CD4-positive, alpha-beta T cell treated with Interleukin-15 for 1 hour (primary cell): ENCODE results near the gene APOA5.
"Not testable (repeated sequence)": the region's sequence is repeated elsewhere in the genome, so short reads cannot be mapped to it uniquely, and the experiment has no call there.

ENCODE experiments used
- DNase-seq: peaks from one replicate; pipeline ENCODE4 v3.0.0-alpha.2; 2020

Gene APOA5

DNA sequence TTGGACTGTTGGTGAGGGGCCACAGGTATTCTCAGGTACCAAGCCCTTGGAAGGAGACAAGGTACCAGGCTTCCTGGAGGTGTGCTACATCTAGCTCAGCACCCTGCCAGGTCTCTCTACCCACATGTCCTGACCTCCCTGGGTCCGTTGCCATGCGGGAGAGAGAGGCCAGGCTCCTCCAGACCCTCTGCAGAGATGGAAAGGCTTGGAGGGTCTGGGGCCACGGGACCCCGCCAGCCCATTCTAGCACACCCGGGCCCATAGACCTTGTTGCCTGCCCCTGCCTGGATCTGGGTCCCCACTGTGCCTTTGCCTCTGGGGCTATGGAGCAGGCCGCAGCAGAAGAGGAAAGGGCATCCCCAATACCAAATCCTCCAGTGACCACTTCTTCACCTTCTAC is 35.8 kb upstream of the APOA5 start:
- no peak for DNase-seq

DNA sequence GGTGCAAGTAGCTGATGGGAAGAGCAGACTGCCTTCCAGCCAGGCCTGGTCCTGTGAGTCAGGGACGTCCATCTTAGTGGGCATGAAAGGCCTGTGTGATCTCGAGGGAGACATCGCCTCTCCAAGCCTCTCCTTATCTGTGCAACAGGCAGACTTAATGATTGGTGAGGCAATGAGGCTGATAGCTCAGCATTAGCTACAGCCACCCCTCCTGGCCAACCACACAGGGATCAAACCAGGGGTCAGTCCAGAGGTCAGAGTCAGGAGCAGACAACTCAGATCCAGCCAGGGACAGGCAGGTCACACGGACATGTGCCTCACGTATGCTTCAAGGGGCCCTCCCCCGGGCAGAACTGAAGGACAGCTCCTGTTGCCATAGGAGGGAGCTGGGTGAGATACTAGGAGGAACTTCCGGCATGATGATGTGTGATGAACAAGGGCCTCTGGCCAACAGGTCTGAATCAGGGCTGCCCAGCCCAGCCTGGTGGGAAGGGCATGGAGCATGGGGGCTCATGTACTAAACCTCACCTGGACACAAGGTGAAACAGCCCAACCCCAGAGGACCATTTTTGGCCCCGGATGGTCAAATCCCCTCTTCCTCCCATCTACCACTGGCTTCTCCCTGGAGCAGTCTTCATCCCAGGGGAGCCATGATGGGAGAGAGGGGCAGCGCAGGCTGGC is 35.2 kb upstream of the APOA5 start:
- no peak for DNase-seq

DNA sequence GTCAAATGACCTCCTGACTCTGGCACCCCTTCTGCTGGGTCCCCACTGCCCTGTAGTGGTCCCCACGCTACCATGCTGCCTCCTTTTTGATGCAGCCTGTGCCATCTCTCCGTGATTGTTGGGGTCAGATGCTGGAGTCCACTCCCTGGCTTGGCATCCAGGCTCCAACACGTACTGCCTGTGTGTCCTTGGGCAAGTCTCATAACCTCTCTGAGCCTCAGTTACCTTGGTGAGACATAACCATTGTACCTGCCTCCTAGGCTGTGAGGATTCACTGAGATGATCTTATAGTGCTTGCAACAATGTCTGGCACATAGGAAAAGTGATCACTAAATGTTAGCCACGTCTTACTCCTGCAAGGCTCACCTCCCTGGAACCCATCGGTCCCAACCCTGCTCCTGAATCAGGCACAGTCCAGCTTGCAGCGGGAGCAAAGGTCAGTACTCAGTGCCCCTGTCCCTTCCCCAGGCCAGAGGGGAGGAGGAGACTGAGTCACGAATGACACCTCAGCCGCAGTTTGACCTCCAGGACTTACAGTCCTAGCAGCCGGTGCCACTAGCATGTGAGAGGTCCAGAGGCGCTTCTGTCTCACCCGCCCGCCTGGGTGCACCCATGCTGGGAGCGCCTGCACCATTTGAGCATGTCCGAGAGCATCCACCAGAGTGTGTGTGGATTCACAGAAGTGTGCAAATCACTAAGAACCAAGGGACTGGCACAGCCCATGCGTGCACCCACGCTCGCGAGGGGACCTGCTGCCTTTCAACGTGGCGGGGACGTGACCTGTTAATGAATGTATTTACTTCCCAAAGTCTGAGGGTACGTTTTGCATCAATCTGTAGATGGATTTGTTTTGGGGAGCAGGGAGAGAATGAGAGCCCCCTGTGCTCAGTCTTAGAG is 34.4 kb upstream of the APOA5 start:
- DNase-seq, result no peak

DNA sequence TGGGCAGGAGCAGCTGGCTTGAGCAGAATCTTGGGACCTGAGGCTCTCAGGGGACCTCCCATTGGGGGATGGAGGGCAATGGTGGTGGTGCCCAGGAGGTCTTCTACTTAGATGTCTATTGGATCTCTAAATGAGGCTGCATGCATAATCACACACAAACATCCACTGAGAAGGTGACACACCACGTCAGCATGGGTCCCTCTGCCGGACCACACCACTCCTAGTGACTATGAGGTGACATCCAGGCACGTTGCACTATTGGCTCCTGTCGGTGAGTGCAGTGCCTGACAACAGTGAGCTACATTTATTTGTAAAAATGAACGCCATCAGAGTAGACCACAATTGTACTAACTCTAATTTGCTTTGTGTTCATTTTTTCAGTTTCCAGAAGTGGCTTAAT is 33.8 kb upstream of the APOA5 start:
- no peak for DNase-seq

DNA sequence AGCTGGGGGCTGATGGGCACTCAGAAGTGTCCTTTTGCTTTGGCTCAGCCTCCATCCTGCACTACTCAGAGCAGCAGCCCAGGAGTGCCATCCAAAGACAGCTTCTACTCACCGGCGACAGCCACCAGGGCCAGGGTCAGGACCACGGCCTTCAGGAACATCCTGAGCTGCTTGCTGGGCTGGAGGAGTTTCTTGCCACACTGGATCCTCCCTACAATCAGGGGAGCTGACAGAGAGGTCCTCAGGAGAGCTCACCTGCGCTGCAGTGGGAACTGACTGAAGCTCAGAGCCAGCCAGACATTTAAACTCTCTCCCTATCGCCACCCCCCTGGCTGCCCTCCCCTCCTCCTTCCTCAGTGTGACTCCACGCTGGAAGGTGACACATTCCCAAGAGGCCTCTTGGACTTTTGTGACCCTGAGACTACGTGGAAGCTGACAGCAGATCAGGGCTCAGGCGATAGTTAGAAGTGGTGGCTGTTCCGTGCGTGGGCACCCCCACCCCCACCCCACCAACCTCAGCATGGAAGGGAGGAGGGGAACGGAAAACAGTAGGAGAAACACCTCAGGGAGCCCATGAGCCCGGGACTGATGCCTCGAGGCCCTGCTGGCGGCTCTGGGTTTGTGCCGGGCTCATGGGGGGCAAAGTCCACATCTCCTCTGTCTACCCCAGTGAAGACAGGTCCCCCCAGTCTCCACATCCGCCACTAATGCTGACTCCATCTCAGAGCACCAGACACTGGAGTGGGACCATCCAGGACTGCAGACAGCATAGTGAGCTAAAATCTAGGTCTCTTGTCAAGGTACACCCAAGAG is 31.6 kb upstream of the APOA5 start, which contains the start of gene APOA4:
Gene APOA4 (minus strand): TSS at position 274 of the 813 bp plus-strand sequence. CDS start 113 bp downstream, at position 161.
- no peak for DNase-seq

DNA sequence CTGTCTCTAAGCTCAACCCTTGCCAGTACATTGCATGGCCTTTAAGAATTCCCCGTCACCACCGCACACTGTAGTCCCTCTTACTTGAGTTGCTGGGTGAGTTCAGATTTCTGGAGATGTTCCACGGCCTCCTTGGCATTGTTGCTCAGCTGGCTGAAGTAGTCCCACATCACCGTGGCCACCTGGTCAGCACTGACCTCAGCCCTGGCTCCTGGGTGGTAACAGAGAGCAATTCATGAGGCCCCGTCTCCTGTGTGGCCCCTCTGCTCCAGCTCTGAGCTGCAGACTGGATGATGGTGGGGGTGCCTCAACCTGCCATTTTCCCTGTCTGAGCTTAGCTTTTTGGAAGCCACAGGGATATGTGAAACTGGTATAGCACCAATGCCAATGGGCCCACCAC is 30.9 kb upstream of the APOA5 start:
- DNase-seq, result no peak

DNA sequence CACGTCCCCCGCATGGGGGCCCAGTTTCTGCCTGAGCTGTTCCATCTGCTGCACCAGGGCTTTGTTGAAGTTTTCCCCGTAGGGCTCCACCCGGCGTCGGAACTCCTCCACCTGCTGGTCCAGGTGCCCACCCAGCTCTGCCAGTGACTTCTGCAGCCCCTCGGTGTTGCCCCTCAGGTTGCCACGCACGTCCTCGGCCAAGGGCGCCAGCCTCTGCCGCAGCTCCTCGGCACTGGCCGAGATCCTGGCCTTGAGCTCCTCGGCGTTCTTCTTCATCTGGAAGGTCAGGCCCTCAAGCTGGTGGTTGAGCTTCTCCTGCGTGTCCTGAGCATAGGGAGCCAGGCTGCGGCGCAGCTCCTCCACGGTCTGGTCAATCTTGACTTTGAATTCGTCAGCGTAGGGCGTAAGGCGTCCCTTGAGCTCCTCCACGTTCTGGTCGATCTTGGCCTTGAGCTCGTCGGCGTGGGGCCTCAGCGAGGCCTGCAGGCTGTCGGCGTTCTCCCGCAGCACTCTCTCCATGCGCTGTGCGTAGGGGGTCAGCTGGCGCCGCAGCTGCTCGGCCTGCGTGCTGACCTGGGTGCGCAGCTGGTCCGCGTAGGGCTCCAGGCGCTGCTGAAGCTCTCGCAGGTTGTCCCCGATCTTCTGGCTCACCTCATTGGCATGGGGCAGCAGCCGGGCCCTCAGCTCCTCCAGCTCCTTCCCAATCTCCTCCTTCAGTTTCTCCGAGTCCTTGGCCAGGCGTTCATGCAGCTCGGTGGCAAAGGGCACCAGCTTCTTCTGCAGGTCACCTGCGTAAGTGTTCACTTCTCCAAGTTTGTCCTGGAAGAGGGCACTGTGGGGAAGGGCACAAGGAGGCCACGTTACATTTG is 29.6 kb upstream of the APOA5 start:
- DNase-seq, result no peak

DNA sequence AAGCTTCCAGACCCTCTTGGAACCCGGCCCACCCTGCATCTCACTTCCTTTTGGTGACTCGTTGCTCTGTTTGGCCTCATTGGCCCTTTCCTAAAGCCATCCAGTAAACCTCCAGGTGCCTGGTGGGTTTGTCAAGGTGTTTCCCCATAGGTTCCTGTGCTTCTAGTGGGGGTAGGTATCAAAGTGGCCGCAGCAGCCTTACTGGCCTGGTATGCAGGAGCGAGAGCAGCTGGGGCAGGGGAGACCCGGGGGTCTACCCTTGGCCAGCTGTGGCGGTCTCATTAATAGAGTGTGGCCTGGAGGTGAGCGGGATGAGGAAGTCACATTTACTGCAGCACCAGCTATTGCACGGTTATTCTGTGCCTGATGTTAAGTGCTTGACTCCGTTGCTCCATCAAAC is 27.4 kb upstream of the APOA5 start:
- no peak for DNase-seq

DNA sequence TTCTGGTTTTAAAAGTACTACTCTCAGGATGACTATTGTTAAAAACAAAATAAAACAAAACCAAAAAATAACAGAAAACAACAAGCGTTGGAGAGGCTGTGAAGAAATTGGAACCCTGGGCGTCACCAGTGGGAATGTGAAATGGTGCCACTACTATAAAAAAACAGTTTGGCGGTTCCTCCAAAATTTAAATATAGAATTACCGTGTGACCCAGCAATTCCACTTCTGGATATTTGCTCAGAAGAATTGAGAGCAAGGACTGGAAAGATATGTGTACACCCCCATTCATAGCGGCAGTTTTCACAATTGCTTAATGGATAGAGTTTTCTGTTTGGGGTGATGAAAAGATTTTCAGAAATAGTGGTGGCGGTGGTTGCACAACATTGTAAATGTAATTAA is 22.8 kb upstream of the APOA5 start:
- DNase-seq, result no peak

DNA sequence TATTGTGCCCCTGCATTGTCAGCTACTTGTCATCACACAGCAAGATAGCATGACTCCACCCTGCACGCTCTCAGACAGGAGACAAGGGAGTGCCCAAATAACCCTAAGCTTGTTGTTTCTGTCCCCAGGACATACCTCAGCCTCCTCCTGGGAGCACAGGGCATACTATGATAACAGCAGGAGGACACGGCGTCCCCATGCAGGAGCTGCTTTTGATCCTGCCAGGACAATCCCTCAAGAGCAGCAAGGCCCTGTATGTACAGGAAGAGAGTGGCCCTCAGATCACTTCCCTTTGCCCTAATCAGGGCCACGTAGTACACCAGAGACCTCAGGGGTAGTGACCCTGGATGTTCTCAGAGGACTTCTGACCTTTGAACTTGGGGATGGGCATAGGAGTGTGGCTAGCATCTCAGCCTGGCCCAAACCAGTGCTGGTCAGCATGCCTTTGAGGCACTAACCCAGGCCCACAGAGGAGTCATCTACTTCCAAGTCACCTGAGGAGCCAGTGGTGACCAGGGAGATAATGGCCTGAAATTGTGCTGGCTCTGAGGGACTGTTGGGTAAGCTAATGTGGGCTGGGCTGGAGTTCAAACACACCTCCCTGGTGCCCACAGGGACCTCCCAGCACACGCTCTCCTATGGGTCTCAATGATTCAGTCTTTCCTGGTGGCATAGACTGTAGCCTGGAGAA is 22.2 kb upstream of the APOA5 start:
- DNase-seq, result no peak

DNA sequence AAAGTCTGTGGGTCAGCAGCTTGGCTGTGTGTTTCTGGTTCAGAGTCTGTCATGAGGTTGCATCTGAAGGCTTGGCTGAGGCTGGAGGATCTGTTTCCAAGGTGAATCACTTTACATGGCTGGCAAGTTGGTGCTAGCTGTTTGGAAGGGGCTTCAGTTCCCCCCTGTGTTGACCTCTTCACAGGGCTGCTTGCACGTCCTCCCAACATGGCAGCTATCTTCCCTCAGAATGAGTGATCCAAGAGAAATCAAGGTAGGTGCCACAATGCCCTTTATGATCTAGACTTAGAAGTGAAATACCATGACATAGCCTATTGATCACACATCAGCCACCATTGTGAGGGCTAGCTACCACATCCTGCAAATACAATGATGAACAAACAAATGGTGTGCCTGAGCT is 21.5 kb upstream of the APOA5 start:
- DNase-seq, result no peak

DNA sequence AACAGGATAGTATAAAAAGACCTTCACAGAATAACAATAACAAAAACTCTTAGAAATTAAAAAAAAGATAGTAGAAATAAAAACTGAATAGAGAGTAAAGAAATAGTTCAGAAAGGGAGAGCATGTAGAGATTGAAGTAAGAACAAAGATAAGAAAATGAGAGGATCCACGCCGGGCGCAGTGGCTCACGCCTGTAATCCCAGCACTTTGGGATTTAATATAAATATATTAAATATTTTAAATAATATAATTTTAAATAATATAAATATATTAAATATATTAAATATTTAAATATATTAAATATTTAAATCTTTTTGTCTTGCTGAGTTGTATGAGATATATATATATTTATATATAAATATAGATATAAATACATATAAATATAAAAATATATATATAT is 20.4 kb upstream of the APOA5 start:
- no peak for DNase-seq

DNA sequence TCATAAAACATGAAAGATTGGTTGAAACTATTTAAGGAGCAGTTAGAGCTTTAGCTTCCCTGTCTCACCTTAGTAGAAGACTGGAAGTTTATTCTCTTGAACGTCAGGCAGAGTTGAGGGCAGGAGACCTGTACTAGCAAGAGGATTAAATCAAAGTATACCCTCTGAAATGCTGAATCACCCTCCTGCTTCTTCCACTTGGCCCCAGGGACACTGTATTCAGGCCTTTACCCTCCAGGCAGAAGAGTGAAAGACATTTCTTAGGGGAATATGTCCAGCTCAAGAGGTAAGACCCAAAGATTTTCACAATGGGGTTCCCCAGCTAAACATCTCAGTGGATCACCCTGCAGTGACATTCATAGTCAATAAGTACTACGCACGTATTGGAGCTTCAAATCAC is 19.5 kb upstream of the APOA5 start:
- no peak for DNase-seq

DNA sequence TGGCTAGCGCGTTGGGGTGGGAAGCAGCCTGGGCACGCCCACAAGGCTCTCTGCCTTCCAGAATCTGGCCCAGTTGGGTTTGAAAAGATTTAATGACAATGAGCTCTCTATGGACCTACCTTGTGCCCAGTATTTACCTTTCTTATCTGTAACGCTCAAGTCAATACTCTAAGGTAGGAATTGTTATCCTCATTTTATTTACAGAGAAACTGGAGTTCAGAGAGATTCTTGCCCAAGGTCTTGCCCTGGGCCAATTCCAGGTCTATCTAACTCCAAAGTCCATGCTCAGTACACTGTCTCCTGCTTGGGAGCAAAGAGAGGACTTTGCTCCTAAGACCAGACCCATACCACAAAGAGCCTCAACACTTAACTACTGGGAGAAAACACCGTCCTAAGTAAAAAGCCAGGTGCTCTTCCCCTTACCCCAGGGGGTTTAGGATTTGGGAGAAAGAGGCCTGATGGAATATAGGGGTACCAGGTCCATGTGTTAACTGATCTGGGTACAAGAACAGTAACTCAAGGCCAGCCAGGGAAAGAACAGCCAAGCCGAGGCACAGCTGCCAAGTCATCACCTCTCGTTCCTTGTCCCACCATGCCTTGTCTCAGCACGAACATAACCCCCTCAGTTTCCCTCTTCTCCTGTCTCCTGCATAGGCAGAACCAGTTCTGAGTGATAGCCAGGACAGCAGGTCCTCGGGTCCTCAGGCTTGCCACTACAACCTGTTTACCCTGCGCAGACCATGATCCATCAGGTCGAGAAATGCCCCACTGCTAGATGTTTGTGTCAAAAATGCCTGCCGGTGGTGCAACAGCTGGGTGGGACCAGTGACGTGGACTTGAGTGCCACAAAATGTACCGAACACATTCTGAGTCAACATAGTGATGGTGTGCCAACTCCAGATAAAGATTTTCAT is 16.8 kb upstream of the APOA5 start:
- DNase-seq, result no peak

DNA sequence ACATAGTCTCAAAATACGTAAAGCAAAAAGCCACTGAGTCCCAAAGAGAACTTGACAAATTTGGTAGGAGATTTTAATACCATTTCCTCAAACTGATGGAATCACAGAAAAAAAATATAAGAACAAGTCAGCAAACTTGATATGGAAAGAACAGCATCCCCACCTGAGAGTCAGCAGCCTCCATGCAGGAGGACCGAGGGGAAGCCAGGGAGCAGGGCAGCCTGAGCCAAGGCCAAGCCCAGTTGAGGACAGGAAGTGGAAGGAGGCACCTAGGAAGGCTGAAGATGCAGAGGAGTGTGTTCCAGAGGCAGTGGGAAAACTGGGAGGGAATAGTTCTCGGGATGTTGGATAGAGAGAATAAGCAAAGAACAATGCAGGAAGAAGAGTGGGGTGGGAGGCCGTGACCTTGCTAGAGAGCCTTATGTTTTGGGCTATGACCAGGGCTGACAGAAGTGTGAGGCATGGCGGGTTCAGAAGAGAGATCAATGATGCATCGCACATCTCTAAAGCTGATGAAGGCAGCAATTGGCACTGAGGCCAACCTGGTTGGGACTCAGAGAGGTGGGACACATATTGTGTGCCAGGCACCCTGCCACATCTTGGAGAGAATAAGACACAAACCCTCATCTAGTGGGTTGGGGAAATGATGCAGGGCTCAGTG is 16.1 kb upstream of the APOA5 start:
- no peak for DNase-seq

DNA sequence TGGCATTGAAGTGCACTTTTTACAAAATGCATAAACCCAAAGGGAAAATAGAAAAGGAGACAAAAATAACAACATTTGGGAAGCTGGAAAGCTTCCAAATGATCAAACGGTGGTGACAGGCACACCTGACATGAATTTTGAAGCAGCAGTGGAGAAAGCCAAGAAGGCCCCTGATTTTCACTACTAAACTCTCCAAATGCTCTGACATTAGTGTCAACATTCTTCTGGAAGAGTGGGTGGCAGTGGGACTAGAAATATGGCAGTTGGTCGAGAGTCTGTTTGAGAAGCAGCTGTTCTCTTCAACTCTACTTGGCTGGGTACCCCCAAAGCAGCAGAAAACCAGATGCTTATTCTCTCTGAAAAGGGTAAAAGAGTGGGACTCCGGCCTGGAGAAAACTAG is 12.3 kb upstream of the APOA5 start:
- no peak for DNase-seq

DNA sequence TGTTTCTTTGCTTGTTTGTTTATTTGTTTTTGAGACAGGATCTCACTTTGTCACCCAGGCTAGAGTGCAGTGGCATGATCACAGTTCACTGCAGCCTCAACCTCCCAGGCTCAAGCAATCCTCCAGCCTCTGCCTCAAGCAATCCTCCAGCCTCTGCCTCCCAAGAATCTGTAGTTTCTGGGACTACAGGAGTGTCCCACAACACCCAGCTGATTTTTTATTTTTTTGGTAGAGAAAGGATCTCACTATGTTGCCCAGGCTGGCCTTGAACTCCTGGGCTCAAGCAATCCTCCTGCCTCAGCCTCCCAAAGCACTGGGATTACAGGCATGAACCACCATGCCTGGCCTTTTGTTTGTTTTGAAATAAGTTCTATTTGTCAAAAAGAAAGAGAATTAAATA is 10.0 kb upstream of the APOA5 start:
- not testable (repeated sequence) for DNase-seq

DNA sequence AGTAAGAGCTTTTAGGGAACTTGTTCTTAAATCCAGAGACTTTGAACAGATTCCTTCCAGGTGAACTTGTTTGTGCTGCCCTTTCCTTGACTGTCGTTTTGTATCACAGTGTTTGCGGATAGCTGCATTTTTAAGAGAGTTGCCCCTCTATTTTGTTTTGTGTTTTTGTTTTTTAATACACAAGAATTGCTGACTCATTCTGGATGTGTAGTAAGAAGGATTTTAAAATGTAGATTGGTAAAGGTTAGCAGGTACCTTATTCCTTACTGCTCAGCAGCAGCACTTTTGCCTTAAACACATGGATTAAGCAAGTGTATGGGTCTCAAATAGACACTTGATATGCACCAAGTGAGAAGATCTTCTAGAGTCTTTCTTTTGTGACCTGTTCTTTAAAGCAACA is 8.9 kb upstream of the APOA5 start:
- DNase-seq, result no peak

DNA sequence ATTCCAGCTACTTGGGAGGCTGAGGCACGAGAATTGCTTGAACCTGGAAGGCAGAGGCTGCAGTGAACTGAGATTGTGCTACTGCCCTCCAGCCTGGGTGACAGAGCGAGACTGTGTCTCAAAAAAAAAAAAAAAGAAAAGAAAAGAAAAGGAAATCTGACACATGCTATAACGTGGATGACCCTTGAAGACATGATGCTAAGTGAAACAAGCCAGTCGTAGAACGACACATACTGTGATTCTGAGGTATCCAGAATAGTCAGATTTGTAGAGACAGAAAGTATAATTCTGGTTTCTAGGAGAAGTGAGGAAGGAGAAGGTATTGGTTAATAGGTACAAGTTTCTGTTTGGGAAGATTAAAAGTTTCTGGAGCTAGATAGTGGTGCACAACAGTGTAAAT is 6.7 kb upstream of the APOA5 start:
- no peak for DNase-seq

DNA sequence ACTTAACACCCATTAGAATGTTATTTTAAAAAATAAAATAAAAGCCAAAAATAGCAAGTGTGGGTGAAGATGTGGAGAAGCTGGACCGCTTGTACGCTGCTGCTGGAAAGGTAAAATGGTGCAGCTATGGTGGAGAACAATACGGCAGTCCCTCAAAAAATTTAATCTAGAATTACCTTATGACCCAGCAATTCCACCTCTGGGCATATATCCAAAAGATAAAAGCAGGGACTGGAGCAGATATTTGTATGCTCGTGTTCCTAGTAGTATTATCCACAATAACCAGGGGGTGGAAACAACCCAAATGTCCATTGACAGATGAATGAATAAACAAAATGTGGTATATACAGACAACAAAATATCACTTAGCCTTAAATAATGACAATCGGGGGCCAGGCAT is 6.1 kb upstream of the APOA5 start:
- no peak for DNase-seq
